GM12878 (cell line): ENCODE measurements around the gene STAC2.
"Not testable (repeated sequence)": the region's sequence is repeated elsewhere in the genome, so short reads cannot be mapped to it uniquely, and the experiment has no call there.

Source experiments
- BCL3 ChIP-seq: IDR thresholded peaks from 2 replicates; pipeline ENCODE4 v1.6.1; 2011; ENCODE audit warnings: borderline replicate concordance, low read depth, mild to moderate bottlenecking, moderate library complexity, low read length; ENCODE audit not compliant: insufficient read depth, poor library complexity, severe bottlenecking
- BRCA1 ChIP-seq: IDR thresholded peaks from 2 replicates; pipeline ENCODE4 v1.6.1; 2011; ENCODE audit warnings: low read depth, low read length, improper control_type of control experiment
- CBFB ChIP-seq: IDR thresholded peaks from 2 replicates; pipeline ENCODE4 v1.6.1; 2016; ENCODE audit warnings: antibody characterized with exemption, low read depth
- CTCF ChIP-seq, 3 experiments: IDR thresholded peaks in 2 of 3; conservative IDR thresholded peaks in 1 of 3; 2 replicates each; pipeline ENCODE4 v1.5.1; 2011; ENCODE audit warnings: low read depth in 3 of 3, low read length in 3 of 3, mild to moderate bottlenecking in 3 of 3, control low read depth in 2 of 3, moderate library complexity in 2 of 3, inconsistent platforms in 1 of 3, mixed read lengths in 1 of 3; ENCODE audit not compliant: control insufficient read depth in 2 of 3, insufficient read depth in 1 of 3; ENCODE audit errors: extremely low read depth in 1 of 3
- EP300 ChIP-seq, 2 experiments: fragments of 150-350 bp in 1 of 2; IDR thresholded peaks; 2 replicates each; pipeline ENCODE4 v1.6.1; 2011 to 2012; ENCODE audit warnings: low read depth in 2 of 2, low read length in 2 of 2, borderline replicate concordance in 1 of 2, improper control_type of control experiment in 1 of 2, inconsistent platforms in 1 of 2; ENCODE audit not compliant: control insufficient read depth in 1 of 2
- MXI1 ChIP-seq: fragments of 150-350 bp; IDR thresholded peaks from 2 replicates; pipeline ENCODE4 v1.6.1; 2011; ENCODE audit warnings: low read depth, mild to moderate bottlenecking, inconsistent platforms, low read length, improper control_type of control experiment
- NFYB ChIP-seq: IDR thresholded peaks from 2 replicates; pipeline ENCODE4 v1.6.1; 2011; ENCODE audit warnings: low read depth, mild to moderate bottlenecking, low read length, improper control_type of control experiment, moderate library complexity; ENCODE audit not compliant: insufficient read depth
- POLR2A ChIP-seq: IDR thresholded peaks from 2 replicates; pipeline ENCODE4 v1.6.1; 2011; ENCODE audit warnings: low read depth, mild to moderate bottlenecking, low read length
- RB1 ChIP-seq: fragments of 450-650 bp; formaldehyde crosslinking; IDR thresholded peaks from 2 replicates; pipeline ENCODE4 v1.6.1; 2017; ENCODE audit warnings: mild to moderate bottlenecking, borderline replicate concordance
- SMC3 ChIP-seq: IDR thresholded peaks from 2 replicates; pipeline ENCODE4 v1.6.1; 2011; ENCODE audit warnings: low read length, improper control_type of control experiment, borderline replicate concordance
- SRF ChIP-seq, 2 experiments: IDR thresholded peaks; 2 replicates each; pipeline ENCODE4 v1.6.1; 2011; ENCODE audit warnings: low read depth in 2 of 2, low read length in 2 of 2, mild to moderate bottlenecking in 1 of 2, moderate library complexity in 1 of 2
- SUZ12 ChIP-seq: fragments of 200-600 bp; sonication (generic); IDR thresholded peaks from one replicate; pipeline ENCODE4 v1.6.1; 2018; ENCODE audit warnings: antibody characterized with exemption, mild to moderate bottlenecking; ENCODE audit not compliant: unreplicated experiment
- TF ChIP-seq, protein P1 (sequence below): IDR thresholded peaks from 2 replicates; pipeline ENCODE4 v1.6.1; 2011; ENCODE audit warnings: mild to moderate bottlenecking, low read depth, low read length, moderate library complexity; ENCODE audit not compliant: insufficient replicate concordance
- TF ChIP-seq, protein P2 (sequence below): IDR thresholded peaks from 2 replicates; pipeline ENCODE4 v1.6.1; 2012; ENCODE audit warnings: low read depth, low read length, improper control_type of control experiment

GRCh38 chr17:39168503-39168902, 57.2 kb downstream of the STAC2 start:
- TF ChIP-seq CBFB; MXI1; CTCF (IDR thresholded peaks at IDR 0.05 in 2 of 3, conservative IDR thresholded peaks at IDR 0.05 in 1 of 3; ENCODE audit: control insufficient read depth in 2 of 3, extremely low read depth in 1 of 3, insufficient read depth in 1 of 3, low read depth in 3 of 3, low read length in 3 of 3); NFYB; POLR2A; BRCA1; RB1; BCL3; SRF (IDR thresholded peaks at IDR 0.05; ENCODE audit: low read depth in 2 of 2, low read length in 2 of 2); SUZ12; EP300 (IDR thresholded peaks at IDR 0.05; ENCODE audit: borderline replicate concordance in 1 of 2, control insufficient read depth in 1 of 2, low read depth in 2 of 2, low read length in 2 of 2); SMC3: not testable (repeated sequence)
- TF ChIP-seq, protein P1, sequence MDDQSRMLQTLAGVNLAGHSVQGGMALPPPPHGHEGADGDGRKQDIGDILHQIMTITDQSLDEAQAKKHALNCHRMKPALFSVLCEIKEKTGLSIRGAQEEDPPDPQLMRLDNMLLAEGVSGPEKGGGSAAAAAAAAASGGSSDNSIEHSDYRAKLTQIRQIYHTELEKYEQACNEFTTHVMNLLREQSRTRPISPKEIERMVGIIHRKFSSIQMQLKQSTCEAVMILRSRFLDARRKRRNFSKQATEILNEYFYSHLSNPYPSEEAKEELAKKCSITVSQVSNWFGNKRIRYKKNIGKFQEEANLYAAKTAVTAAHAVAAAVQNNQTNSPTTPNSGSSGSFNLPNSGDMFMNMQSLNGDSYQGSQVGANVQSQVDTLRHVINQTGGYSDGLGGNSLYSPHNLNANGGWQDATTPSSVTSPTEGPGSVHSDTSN: not testable (repeated sequence)
- TF ChIP-seq, protein P2, sequence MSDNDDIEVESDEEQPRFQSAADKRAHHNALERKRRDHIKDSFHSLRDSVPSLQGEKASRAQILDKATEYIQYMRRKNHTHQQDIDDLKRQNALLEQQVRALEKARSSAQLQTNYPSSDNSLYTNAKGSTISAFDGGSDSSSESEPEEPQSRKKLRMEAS: not testable (repeated sequence)
